Neutrophil (primary cell): ENCODE measurements around the gene SLC37A2.

ENCODE experiments used
- H3K27ac ChIP-seq: fragments of 200-600 bp; sonication (generic); 2 replicates; pipeline ENCODE4 v1.5.1; 2016; ENCODE audit warnings: mild to moderate bottlenecking, moderate library complexity
- H3K27me3 ChIP-seq: fragments of 200-600 bp; sonication (generic); 2 replicates; pipeline ENCODE4 v1.6.0; 2016; ENCODE audit warnings: mild to moderate bottlenecking
- H3K36me3 ChIP-seq: fragments of 200-600 bp; sonication (generic); 2 replicates; pipeline ENCODE4 v1.5.1; 2017
- H3K4me1 ChIP-seq, 2 experiments: fragments of 200-600 bp in 1 of 2; sonication (generic) in 1 of 2; 1 replicate in 1 of 2; 2 replicates in 1 of 2; pipeline versions ENCODE4 v1.5.1 to v1.6.1; 2013 to 2016; ENCODE audit warnings: low read depth in 1 of 2, low read length in 1 of 2, mild to moderate bottlenecking in 1 of 2, moderate library complexity in 1 of 2; ENCODE audit not compliant: control insufficient read depth in 1 of 2, insufficient read depth in 1 of 2
- H3K4me3 ChIP-seq, 2 experiments: fragments of 200-600 bp in 1 of 2; sonication (generic) in 1 of 2; 1 replicate in 1 of 2; 2 replicates in 1 of 2; pipeline ENCODE4 v1.5.1; 2013 to 2016; ENCODE audit warnings: low read depth in 1 of 2, low read length in 1 of 2, mild to moderate bottlenecking in 1 of 2, moderate library complexity in 1 of 2
- H3K9me3 ChIP-seq: fragments of 200-600 bp; sonication (generic); 2 replicates; pipeline ENCODE4 v1.5.1; 2016
- CTCF ChIP-seq: fragments of 200-600 bp; sonication (generic); IDR thresholded peaks from 2 replicates; pipeline ENCODE4 v1.5.1; 2016; ENCODE audit warnings: antibody characterized with exemption

Gene SLC37A2

DNA sequence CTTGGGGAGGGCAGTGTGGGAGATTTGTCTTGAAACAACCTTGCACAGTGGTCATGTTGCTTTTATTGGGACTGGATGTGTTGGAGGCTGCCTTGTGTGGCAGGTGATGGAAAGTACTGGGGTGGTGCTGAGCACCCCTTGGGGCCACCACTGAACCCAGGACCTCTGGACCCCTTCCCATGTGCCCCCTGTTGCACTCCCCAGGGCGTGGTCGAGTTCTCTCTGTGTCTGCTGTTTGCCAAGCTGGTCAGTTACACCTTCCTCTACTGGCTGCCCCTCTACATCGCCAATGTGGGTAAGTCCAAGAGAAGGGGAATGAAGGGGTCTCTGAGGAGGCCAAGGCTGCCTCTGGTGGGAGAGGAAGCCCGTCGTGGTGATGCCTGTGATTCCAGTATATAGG, 18.9 kb downstream of the SLC37A2 start:
- Histone ChIP-seq H3K27me3 (no peaks in the 10 kb centered on the region), H3K4me3 (no peak overlapping the region), H3K4me1 (no peaks in the 10 kb centered on the region), H3K9me3 (no peaks in the 10 kb centered on the region), H3K36me3 (no peaks in the 10 kb centered on the region), H3K27ac (no peak overlapping the region)
- TF ChIP-seq CTCF: no peak

GRCh38 chr11:125082611-125083311, 19.7 kb downstream of the SLC37A2 start:
- Histone ChIP-seq H3K4me3 (no peak overlapping the region), H3K4me1 (no peaks in the 10 kb centered on the region), H3K9me3 (no peaks in the 10 kb centered on the region), H3K36me3 (no peaks in the 10 kb centered on the region), H3K27me3 (no peaks in the 10 kb centered on the region), H3K27ac (no peak overlapping the region)
- no peak for TF ChIP-seq CTCF

DNA sequence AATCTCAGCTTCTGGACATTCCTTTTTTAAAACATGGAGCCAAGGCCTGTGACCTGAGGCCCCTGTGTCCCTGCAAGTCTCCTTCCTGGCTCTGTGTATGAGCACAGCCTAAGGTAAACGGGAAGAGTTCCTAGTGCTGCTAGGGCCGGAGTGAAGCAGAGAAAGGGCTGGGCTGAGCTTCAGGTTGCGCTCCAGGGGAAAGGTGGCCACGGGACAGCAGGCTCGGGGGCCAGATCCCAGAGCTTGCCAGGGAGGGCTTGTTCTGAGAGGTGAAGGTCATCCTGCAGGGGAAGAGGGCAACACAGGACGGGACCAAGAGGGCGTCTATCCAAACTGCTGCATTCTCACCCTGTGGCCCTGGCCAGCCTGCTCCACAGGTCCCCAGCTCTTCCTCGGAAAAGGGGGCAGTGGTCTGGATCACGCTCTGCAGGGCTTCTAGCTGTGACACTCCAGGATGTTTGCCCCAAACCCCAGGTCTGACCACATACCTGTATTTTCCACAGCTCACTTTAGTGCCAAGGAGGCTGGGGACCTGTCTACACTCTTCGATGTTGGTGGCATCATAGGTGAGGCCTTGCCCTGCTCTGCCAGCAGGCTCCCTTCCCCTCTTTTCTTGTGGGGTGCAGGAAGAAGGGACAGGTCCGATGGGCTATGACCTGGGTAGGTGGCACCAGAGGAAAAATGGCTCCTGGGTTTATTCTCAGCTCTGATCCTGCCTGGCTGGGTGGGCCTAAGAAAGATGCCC, 20.4 kb downstream of the SLC37A2 start:
- TF ChIP-seq CTCF: no peak
- Histone ChIP-seq H3K4me1 (no peaks in the 10 kb centered on the region), H3K4me3 (no peak overlapping the region), H3K9me3 (no peaks in the 10 kb centered on the region), H3K27me3 (no peaks in the 10 kb centered on the region), H3K36me3 (no peaks in the 10 kb centered on the region), H3K27ac (no peak overlapping the region)

DNA sequence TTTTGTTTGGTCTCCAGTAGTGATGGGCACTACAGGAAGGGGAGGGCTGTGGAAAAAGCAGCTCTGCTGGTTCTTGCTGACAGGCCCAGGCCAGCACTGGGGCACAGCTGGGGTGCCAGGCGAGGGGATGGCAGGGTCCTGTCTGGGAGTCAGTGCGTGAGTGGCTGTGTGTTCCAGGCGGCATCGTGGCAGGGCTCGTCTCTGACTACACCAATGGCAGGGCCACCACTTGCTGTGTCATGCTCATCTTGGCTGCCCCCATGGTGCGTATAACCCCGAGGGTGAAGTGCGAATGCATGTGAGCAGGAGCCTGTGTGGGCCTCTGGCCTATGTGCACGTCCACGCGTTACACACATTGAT, 20.9 kb downstream of the SLC37A2 start:
- H3K4me1 ChIP-seq: no peaks in the 10 kb centered on the region
- H3K27ac ChIP-seq: no peak overlapping the region
- H3K36me3 ChIP-seq: no peaks in the 10 kb centered on the region
- H3K27me3 ChIP-seq: no peaks in the 10 kb centered on the region
- H3K9me3 ChIP-seq: no peaks in the 10 kb centered on the region
- H3K4me3 ChIP-seq: no peak overlapping the region
- no peak for TF ChIP-seq CTCF

DNA sequence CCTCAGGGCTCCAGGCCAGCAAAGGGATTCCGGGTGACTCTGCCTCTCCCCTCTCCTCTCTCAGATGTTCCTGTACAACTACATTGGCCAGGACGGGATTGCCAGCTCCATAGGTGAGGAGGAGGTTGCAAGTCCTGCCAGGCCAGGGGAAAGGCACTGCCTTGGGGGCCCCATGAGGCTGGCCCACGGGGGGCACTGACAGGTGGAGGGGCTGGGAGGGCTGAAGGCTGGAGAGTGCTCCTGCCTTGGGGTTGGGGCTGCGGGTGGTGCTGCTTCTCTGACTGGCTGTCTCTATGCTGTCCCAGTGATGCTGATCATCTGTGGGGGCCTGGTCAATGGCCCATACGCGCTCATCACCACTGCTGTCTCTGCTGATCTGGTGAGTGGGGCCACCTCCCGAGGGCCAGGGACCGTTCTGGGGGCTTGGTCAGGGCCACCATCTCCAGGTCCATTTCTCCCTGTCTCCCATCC, 21.7 kb downstream of the SLC37A2 start:
- Histone ChIP-seq H3K27ac (no peak overlapping the region), H3K27me3 (no peaks in the 10 kb centered on the region), H3K9me3 (no peaks in the 10 kb centered on the region), H3K36me3 (no peaks in the 10 kb centered on the region), H3K4me3 (no peak overlapping the region), H3K4me1 (no peaks in the 10 kb centered on the region)
- no peak for TF ChIP-seq CTCF
